GM12892 (cell line): Measurements from ENCODE around the gene EML4.

Source experiments
- POLR2A ChIP-seq: IDR thresholded peaks from 2 replicates; pipeline ENCODE4 v1.6.1; 2011; ENCODE audit warnings: low read depth, low read length, control low read depth
- TAF1 ChIP-seq: IDR thresholded peaks from 2 replicates; pipeline ENCODE4 v1.6.1; 2011; ENCODE audit warnings: low read depth, mild to moderate bottlenecking, control low read depth, low read length, borderline replicate concordance

GRCh38 chr2:42224422-42225067 lies 55.4 kb downstream of the EML4 start:
- no peak for TF ChIP-seq TAF1
- TF ChIP-seq POLR2A: no peak
